HPDE6-E6E7 (cell line): Measurements from ENCODE around the gene PVALEF.
A peak's percentile ranks its signal among the peaks of the same experiment; 100 is the strongest.
"Not testable (repeated sequence)": the region's sequence is repeated elsewhere in the genome, so short reads cannot be mapped to it uniquely, and the experiment has no call there.

Source experiments
- DNase-seq: peaks from one replicate; pipeline ENCODE4 v3.0.0; 2011; ENCODE audit warnings: missing footprints; ENCODE audit errors: extremely low spot score

The PVALEF gene

DNA sequence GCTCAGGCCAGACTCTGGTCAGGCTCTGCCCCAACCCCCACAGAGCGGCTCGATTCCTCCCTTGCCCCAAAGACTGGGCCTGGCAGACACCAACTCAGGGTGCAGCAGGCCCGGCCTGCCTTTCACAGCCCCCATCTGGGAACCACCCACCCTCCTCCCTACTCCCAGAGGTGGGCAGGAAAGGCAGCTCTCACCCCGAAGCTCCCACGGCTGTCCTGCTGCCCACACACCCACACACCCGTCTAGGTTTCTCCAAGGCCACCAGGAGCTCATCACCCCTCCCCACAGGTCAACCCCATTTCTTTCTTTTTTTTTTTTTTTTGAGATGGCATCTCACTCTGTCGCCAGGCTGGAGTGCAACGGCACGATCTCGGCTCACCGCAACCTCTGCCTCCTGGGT is 53.7 kb downstream of the PVALEF start:
- no peak for DNase-seq

DNA sequence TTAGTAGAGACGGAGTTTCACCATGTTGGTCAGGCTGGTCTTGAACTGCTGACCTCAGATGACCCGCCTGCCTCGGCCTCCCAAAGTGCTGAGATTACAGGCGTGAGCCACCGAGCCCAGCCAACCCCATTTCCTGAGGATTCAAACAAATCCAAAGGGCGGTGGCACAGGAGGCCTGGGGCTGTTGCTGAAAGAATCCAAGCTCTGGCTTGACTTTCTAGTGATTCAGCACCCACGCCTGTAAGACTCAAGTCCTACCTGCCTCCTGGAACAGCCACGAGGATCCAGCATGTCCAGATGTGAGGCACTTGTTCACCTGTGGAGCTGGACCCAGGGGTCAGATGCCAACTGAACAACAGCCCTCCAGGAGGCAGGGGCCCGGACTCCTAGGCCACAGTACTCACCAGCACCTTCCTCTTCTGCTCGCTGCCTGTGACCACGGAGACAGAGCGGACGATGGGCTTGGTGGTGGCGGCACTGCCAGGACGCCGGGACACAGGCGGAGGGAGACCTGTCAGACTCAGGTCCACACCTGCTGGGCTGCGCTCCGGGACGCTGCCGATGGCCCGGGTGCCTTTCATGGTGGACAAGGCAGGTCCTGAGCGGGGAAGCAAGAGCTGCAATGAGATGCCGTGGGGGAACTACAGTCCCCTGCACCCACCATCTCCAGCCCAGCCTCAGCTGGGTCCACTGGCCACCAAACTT is 54.3 kb downstream of the PVALEF start:
- DNase-seq: no peak

DNA sequence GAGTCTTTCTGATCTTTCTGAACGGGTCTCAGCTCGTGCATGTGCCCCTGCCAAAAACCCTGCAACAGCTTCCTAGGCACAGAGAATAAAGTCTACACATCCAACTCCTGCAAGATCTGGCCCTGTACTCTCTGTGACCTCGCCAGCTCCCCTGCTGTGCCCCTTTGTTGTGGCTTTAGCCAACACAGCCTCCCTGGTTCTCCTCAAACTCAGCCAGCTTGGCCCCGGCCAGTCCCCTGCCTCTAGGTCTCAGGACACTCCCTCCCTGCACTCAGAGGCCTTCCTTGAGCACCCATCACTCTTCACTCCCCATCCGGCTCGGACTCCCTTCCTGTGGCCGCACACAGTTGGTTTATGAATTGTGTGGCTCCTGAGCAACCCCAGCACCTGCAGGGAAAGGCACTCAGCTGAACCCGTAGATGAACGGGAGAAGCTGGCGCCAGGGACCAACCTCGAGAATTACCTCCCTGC is 56.1 kb downstream of the PVALEF start:
- no peak for DNase-seq

DNA sequence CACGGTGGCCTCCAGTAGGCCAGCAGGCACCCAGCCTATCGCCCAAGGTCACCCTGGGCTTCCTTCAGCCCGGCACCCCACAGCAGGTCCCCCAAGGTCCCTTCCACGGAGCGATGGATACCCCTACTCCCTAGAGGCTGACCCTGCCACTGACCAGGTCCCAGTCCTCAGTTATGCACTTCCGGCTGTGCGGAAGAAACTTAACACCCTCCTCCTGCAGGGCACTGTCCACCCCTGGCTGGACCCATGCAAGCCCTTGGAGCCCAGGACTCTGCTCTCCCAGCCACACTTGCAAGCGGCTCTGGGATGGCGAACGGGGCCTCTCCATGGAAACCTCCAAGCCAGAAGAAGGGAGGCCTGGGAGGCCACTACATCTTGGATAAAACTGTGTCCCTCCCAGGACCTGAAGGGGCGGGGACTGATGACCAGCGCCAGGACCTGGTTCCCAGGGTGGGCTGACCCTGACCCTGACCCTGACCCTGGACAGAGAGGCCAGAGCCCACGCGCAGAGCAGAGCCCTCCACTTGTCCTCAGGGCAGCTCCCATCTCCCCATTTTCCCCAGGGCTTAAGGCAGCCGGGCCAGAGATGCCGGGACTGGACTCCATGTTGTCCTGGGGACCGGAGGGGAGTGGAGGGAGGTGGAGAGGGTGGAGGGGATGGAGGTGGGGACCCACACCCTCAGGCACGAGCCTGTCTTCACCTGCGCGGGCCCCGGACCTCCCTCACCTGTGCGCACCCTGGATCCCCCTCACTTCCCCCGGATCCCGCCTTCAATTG is 56.7 kb downstream of the PVALEF start:
- DNase-seq: no peak

DNA sequence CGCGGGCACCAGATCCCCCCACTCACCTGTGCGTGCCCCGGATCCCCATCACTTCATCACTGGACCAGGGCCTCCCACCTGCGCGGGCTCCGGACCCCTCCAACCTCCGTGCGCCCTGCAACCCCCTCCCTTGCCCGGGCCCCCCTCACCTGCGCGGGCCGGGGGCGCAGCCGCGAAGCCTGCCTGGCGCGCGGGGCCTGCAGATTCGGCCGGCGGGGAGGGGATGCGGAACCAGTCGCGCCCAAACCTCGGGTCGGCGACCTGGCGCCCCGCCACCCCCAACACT is 57.3 kb downstream of the PVALEF start:
- no peak for DNase-seq

DNA sequence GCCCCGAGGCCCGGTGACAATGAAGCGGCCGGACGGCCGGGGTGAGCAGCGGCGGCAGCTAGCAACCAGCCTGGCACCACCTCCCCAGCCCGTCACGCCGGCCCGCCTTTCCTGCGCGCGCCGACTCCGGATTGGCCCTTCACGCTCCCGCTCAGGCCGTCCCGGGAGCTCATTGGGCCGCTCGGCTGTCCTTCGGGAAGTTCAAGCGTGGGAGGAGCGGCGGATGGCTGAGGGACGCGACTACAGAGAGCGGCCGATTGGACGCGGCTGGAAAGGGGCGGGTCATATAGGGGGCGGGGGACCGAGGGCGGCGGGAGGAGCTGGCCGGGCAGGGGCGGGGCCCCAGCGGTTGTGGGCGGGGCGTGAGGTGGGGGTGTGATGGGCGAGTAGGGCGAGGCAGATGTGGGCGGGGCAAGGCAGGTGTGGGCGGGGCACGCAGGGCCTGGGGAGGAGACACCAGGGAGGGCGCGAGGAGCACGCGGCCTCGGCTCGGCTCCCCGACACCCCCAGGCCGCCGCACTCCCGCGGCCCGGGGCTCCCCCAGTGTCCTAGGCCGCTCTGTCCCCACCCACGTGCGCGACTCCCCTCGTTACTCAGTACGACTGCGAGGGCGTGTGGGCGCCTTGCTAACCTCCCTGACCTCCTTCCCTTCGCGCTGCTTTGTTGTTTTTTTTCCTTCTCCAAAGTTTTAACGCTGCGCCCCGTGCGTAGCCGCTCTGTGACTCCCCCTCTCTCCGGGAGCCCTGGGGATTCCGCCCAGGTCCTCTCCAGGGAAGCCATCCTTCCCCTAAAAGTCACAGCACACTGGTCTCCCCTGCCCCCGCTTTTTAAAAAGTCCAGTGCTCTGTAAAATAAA is 57.8 kb downstream of the PVALEF start, which contains the start of gene CEP131:
Gene CEP131, minus strand, starts transcription at position 60 of the 856 bp plus-strand sequence. CDS start 2,909 bp downstream, outside the sequence.
- peak; percentile 99 for DNase-seq

DNA sequence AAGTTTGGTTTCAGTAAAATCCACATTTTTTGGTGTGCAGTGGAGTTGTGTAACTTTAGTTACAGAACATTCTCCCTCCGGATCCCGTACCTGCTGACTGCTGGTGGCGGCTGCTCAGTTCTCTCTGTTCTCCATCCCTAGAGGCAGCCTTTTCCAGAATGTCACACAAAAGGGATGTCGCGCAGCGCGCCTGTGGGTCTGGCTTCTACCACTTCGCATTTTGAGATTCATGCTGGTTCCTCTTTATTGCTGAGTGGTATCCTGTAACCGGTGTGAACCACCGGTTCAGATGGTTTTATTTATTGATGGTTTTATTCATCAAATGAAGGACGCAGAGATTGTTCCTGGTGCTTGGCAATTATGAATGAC is 58.4 kb downstream of the PVALEF start:
- DNase-seq: no peak

DNA sequence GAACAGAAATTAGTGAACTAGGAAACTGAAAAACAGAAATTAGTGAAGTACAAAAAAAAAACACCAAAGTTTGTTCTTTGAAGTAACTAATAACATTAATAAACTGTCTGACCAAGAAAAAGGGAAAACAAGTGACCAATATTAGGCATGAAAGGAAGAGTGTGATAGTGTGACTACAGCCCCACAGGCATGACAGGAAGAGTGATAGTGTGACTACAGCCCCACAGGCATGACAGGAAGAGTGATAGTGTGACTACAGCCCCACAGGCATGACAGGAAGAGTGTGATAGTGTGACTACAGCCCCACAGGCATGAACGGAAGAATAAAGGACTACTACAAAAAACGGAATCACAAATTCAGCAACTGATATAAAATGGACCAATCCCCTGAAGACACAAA is 62.3 kb downstream of the PVALEF start:
- DNase-seq: not testable (repeated sequence)

DNA sequence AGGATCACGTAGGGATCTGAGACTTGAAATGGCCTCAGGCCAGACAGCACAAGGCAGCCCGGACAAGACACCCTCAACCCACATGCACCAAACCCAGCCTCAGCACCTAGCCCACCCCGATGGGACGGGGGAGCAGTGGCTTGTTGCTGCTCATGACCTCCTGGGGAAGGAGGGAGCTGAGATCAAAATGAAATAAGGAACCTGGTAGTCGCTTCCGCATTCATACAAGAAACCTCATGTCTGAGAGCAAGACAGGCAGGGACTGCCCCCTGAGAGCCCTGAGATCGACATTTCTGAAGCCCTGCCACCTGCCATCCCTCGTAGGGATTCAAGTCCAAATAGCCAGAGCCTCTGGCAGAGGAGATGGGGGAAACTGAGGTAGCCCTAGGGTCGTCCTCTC is 63.1 kb downstream of the PVALEF start:
- DNase-seq: no peak

DNA sequence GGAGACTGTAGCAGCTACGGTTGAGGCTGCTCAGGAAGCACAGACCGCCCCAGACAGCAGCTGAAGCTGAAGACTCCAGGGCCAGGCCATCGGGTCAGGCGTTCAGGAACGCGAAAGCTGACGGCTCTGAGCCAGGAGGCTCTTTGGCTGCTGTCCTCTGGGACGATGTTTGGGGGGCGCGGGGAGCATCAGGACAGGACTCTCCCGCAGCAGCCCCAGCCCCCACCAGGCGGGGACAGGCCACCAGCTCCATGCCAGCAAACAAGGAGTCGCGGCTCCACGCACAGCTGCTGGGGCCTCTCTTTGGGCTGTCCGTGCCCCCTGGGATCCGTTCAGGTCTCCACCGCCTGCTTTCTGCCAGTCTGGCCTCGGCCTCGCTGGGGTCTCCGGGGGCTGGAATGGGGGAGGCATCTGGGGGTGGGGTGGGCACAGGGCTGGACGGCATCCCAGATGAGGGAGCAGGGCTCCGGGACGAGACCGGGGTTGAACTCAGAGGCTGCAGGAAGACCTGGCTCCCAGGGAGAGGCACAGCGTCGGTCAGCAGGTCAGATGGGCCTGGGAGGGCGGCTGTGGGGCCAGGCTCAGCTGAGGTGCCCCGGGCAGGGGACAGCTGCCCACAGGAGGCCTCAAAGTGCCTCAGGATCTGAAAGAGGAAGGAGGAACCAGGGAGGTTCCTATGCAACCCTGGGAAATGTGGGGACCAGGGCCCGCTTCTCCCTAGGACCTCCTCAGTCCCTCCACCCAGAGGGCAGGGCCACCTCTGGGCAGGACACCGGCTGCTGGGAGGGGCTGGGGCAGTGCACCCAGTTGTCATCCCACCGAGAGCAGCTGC is 63.7 kb downstream of the PVALEF start:
- no peak for DNase-seq

DNA sequence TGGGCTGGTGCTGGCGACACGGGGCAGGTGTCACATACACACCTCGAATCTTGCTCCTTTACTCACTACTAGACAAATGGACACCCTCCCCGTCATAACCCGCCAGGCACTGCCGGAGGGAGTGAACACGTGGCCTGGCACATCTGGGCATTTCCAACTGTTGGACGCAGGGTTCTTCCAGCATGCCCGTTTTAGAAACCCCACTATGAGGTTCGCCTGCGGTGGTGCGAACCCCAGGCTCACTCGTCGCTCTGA is 64.3 kb downstream of the PVALEF start:
- no peak for DNase-seq

DNA sequence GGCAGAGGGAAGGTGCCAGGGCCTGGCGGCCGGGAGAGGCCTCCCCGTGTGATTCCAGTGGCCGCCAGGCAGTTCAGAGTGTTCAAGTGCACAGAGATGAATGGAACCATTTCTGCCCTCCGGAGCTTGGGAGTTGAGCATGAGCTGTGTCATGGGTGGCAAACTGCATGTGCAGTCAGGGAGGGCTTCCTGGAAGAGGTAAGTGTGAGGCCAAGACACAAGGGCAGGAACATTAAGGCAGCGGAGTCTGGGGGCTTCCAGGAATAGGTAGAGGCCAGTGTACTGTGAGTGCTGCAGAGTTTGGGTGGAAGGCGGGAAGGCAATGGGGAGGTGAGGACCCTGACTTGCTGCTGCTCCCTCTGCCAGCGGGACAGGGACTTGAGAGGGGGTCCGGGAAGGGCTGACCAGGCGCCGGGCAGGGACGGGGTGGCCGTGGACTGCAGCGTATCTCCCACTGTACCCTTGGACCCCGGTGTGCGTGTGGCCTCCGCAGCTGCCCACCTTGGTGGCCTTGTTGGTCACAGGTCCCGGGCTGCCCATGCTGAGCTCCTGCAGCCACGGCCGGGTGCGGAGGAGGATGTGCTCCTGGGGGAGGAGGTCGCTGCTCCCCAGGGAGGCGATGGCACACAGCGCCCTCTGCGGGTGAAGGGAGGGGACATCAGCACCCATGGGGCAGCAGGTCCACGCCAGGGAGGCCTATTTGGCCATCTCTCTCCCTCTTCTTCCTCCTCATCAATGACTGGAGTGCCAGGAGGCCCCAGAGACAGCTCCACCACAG is 64.9 kb downstream of the PVALEF start:
- no peak for DNase-seq

DNA sequence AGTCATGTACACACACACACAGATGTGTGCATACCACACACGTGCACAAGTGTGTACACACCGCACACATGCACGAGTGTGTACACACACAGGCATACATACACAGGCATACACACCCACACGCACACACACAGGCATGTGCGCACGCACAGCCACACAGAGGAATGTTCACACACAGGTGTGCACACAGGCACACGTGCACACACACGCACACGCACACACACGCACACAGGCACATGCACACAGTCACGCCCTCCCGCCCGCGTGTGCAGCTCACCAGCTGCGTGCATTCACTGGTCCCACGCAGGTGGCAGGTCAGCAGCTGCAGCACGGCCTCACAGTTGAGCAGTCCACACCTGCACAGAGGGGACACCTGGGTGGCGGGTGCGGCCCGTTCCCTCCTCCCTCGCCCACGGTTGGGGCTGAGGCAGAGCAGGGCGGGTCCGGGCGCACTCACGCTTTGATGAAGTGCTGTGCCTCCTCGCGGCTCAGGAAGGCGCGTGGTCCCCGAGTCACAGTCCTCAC is 65.9 kb downstream of the PVALEF start:
- DNase-seq: no peak

DNA sequence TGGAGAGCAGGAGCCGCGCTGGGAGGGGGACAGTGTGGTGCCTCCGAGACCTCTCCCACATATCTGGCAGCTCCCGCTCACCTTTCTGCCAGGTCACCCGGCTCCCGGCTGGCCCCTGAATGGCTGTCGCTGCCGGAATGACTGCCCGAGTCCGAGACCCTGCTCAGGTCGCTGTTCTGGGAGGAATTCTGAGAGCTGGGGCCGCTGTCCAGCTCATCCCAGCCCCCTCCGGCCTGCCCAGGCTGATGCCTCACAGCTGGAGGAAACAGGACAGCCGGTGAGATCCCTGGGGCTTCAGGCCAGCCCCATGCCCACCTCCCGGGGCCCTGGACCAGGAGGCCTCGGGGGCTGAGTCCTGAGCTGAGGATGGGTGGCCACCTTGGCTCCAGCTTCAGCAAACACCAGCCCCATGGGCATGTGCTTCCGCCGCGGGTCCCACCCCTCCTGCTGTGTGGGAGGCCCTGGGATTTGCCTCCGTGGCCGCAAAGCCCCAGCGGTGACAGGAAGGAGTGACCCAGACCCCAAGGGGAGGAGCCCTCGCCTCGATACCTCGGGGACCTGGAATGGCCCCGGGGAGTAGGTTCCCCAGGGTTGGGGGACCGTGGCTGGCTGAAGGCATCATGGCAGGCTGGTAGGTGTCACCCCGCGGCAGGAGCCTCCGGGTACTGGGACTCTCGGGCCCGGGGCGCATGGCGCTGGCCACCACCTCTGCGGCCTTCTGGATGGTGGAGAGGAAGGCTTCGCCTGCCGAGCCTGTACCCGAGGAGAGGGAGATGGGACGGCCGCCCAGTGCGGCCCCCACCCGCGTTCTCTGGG is 66.7 kb downstream of the PVALEF start:
- no peak for DNase-seq
